NCI-H748 treated with DMSO at 0.1 percent for 48 hours (cell line): ENCODE measurements around the gene FMNL3.

Experiments
- DNase-seq: peaks from one replicate; lab custom pipeline; 2025; lab: John Stamatoyannopoulos, UW

FMNL3 gene

GRCh38 chr12:49651855-49652254 is 55.4 kb downstream of the FMNL3 start:
- DNase-seq, result no peak

- DNase-seq, result no peak
These were observed 57.3 kb downstream of the FMNL3 start for GRCh38 chr12:49649892-49650291.

- DNase-seq, result no peak
These were observed 57.8 kb downstream of the FMNL3 start for GRCh38 chr12:49649445-49649844.

- no peak for DNase-seq
These were observed 58.5 kb downstream of the FMNL3 start for GRCh38 chr12:49648712-49649003.

- DNase-seq, result no peak
These were observed 59.1 kb downstream of the FMNL3 start for GRCh38 chr12:49647827-49648711.

- DNase-seq, result no peak
These were observed 60.1 kb downstream of the FMNL3 start for GRCh38 chr12:49646871-49647654.

GRCh38 chr12:49646331-49646830 is 60.8 kb downstream of the FMNL3 start:
- no peak for DNase-seq

- DNase-seq, result no peak
These were observed 61.8 kb downstream of the FMNL3 start for GRCh38 chr12:49645146-49646039.

GRCh38 chr12:49644620-49644994 is 62.6 kb downstream of the FMNL3 start:
- peak; percentile 10 for DNase-seq

GRCh38 chr12:49643961-49644619 is 63.1 kb downstream of the FMNL3 start:
- no peak for DNase-seq

GRCh38 chr12:49643135-49643534 is 64.1 kb downstream of the FMNL3 start:
- DNase-seq, result no peak

- DNase-seq, result no peak
These were observed 64.8 kb downstream of the FMNL3 start for GRCh38 chr12:49642370-49642802.

GRCh38 chr12:49641748-49642369 is 65.3 kb downstream of the FMNL3 start:
- no peak for DNase-seq

GRCh38 chr12:49636979-49637755 is 70.0 kb downstream of the FMNL3 start:
- peak; percentile 17 for DNase-seq

- DNase-seq, result no peak
These were observed 70.6 kb downstream of the FMNL3 start for GRCh38 chr12:49636574-49636973.

- no peak for DNase-seq
These were observed 71.5 kb downstream of the FMNL3 start for GRCh38 chr12:49635656-49636055.

- DNase-seq, result no peak
These were observed 72.2 kb downstream of the FMNL3 start for GRCh38 chr12:49635036-49635435.

- no peak for DNase-seq
These were observed 73.4 kb downstream of the FMNL3 start for GRCh38 chr12:49633703-49634345.

GRCh38 chr12:49632986-49633702 is 74.1 kb downstream of the FMNL3 start:
- no peak for DNase-seq
